SK-N-SH (cell line): ENCODE measurements around the gene AGO1. TPM values are rescaled to one million over a fixed set of nuclear protein-coding genes. Genes with fewer than 3 reads are reported as not detected.

Experiments
- CTCF ChIA-PET: fragments of 300-600, 350-600 bp; formaldehyde crosslinking; extraction: SDS; loops from one replicate; lab custom pipeline; 2021; lab: Yijun Ruan, JAX
- POLR2A ChIA-PET: fragments of 350-600 bp; sonication (Branson Sonifier 250); formaldehyde crosslinking; extraction: SDS; loops from one replicate; lab custom pipeline; 2020; ENCODE audit warnings: antibody characterized with exemption, inconsistent platforms; lab: Yijun Ruan, JAX
- DNase-seq: peaks from one replicate; pipeline ENCODE4 v3.0.0; 2012
- H2AFZ ChIP-seq: fragments of 200-600 bp; sonication (generic); 2 replicates; pipeline ENCODE4 v1.8.1; 2016; ENCODE audit warnings: antibody characterized with exemption, mild to moderate bottlenecking, low read depth
- H3F3A ChIP-seq: fragments of 200-600 bp; sonication (generic); replicated peaks from 2 replicates; pipeline ENCODE3; 2016; ENCODE audit warnings: antibody characterized with exemption, mild to moderate bottlenecking; ENCODE audit not compliant: insufficient read depth
- H3K27ac ChIP-seq, 2 experiments: fragments of 200-500 bp in 1 of 2; fragments of 200-600 bp in 1 of 2; sonication (Bioruptor generic) in 1 of 2; sonication (generic), shearing (Covaris generic) in 1 of 2; 2 replicates each; pipeline versions ENCODE4 v1.5.1 to v1.6.1; 2014 to 2016; ENCODE audit warnings: low read depth in 2 of 2, inconsistent platforms in 1 of 2, low read length in 1 of 2, mild to moderate bottlenecking in 1 of 2, mixed read lengths in 1 of 2
- H3K27me3 ChIP-seq: fragments of 200-600 bp; sonication (generic), shearing (Covaris generic); 2 replicates; pipeline ENCODE4 v1.6.1; 2016; ENCODE audit warnings: mixed run types; ENCODE audit not compliant: insufficient read depth
- H3K36me3 ChIP-seq, 2 experiments: fragments of 200-500 bp in 1 of 2; fragments of 200-600 bp in 1 of 2; sonication (Bioruptor generic) in 1 of 2; sonication (generic) in 1 of 2; replicated peaks in 1 of 2; 2 replicates each; pipeline versions ENCODE3 to v1.5.1; 2014 to 2016; ENCODE audit warnings: low read length in 1 of 2, mild to moderate bottlenecking in 1 of 2; ENCODE audit not compliant: insufficient read depth in 2 of 2, control insufficient read depth in 1 of 2
- H3K4me1 ChIP-seq, 2 experiments: fragments of 200-500 bp in 1 of 2; fragments of 200-600 bp in 1 of 2; sonication (Bioruptor generic) in 1 of 2; sonication (generic), shearing (Covaris generic) in 1 of 2; 2 replicates each; pipeline versions ENCODE4 v1.5.1 to v1.6.1; 2014 to 2016; ENCODE audit warnings: low read depth in 1 of 2, low read length in 1 of 2, mixed run types in 1 of 2; ENCODE audit not compliant: insufficient read depth in 2 of 2, control insufficient read depth in 1 of 2
- H3K4me2 ChIP-seq: fragments of 200-600 bp; sonication (generic), shearing (Covaris generic); 2 replicates; pipeline ENCODE4 v1.6.1; 2017; ENCODE audit warnings: mixed run types
- H3K4me3 ChIP-seq, 2 experiments: fragments of 200-500 bp in 1 of 2; fragments of 200-600 bp in 1 of 2; sonication (Bioruptor generic) in 1 of 2; sonication (generic), shearing (Covaris generic) in 1 of 2; 2 replicates each; pipeline versions ENCODE4 v1.5.1 to v1.8.1; 2014 to 2016; ENCODE audit warnings: low read depth in 2 of 2, inconsistent platforms in 1 of 2, low read length in 1 of 2, mild to moderate bottlenecking in 1 of 2, mixed read lengths in 1 of 2, moderate library complexity in 1 of 2
- H3K79me2 ChIP-seq: fragments of 200-600 bp; sonication (generic); 2 replicates; pipeline ENCODE4 v1.8.1; 2017; ENCODE audit warnings: mild to moderate bottlenecking; ENCODE audit not compliant: insufficient read depth
- H3K9ac ChIP-seq: fragments of 200-600 bp; sonication (generic); 2 replicates; pipeline ENCODE4 v1.6.1; 2017; ENCODE audit warnings: mixed run types
- H3K9me2 ChIP-seq: fragments of 200-600 bp; sonication (generic); 2 replicates; pipeline ENCODE4 v1.6.1; 2017; ENCODE audit warnings: mixed run types
- H3K9me3 ChIP-seq: fragments of 200-600 bp; sonication (generic); 2 replicates; pipeline ENCODE4 v1.6.1; 2017; ENCODE audit warnings: mixed run types, mild to moderate bottlenecking, moderate library complexity
- H4K20me1 ChIP-seq: fragments of 200-600 bp; sonication (generic); 2 replicates; pipeline ENCODE4 v1.6.1; 2017; ENCODE audit warnings: mild to moderate bottlenecking, mixed run types; ENCODE audit not compliant: insufficient read depth
- CHD2 ChIP-seq: fragments of 150-350 bp; IDR thresholded peaks from 2 replicates; pipeline ENCODE4 v1.6.1; 2018; ENCODE audit warnings: low read length; ENCODE audit not compliant: partially characterized antibody
- ELF1 ChIP-seq: IDR thresholded peaks from 2 replicates; pipeline ENCODE4 v1.4.0; 2012
- EP300 ChIP-seq, 2 experiments: IDR thresholded peaks; 2 replicates each; pipeline versions ENCODE4 v1.4.0 to v1.6.1; 2012; ENCODE audit warnings: borderline replicate concordance in 1 of 2, low read depth in 1 of 2, low read length in 1 of 2
- FOXJ3 ChIP-seq: sonication (generic); formaldehyde crosslinking; IDR thresholded peaks from 2 replicates; pipeline ENCODE4 v1.5.1; 2020; ENCODE audit warnings: mild to moderate bottlenecking, missing genetic modification reagents
- FOXM1 ChIP-seq: IDR thresholded peaks from 2 replicates; pipeline ENCODE4 v1.4.0; 2012; ENCODE audit warnings: low read depth, mild to moderate bottlenecking
- GATA2 ChIP-seq: sonication (generic); formaldehyde crosslinking; IDR thresholded peaks from 2 replicates; pipeline ENCODE4 v1.5.0; 2020; ENCODE audit warnings: mild to moderate bottlenecking, missing genetic modification reagents
- MXI1 ChIP-seq: IDR thresholded peaks from 2 replicates; pipeline ENCODE4 v1.6.1; 2012; ENCODE audit warnings: mild to moderate bottlenecking, low read depth, low read length, improper control_type of control experiment
- NFIC ChIP-seq: IDR thresholded peaks from 2 replicates; pipeline ENCODE4 v1.4.0; 2012; ENCODE audit warnings: borderline replicate concordance
- NRF1 ChIP-seq: IDR thresholded peaks from 2 replicates; pipeline ENCODE4 v1.6.1; 2012; ENCODE audit warnings: low read depth, mild to moderate bottlenecking, low read length
- POLR2AphosphoS5 ChIP-seq: IDR thresholded peaks from 2 replicates; pipeline ENCODE4 v1.6.1; 2012; ENCODE audit warnings: low read depth, low read length
- RAD21 ChIP-seq: IDR thresholded peaks from 2 replicates; pipeline ENCODE4 v1.6.1; 2012; ENCODE audit warnings: mild to moderate bottlenecking, low read length
- RCOR1 ChIP-seq: fragments of 150-350 bp; IDR thresholded peaks from 2 replicates; pipeline ENCODE4 v1.6.1; 2017; ENCODE audit warnings: antibody characterized with exemption, low read length
- RXRA ChIP-seq: IDR thresholded peaks from 2 replicates; pipeline ENCODE4 v1.4.0; 2012; ENCODE audit warnings: low read depth, mild to moderate bottlenecking, borderline replicate concordance
- SMC3 ChIP-seq: IDR thresholded peaks from 2 replicates; pipeline ENCODE4 v1.6.1; 2012; ENCODE audit warnings: low read depth, low read length, improper control_type of control experiment
- TAF1 ChIP-seq: IDR thresholded peaks from 2 replicates; pipeline ENCODE4 v1.6.1; 2012; ENCODE audit warnings: low read depth, mild to moderate bottlenecking, low read length, moderate library complexity, borderline replicate concordance
- TCF12 ChIP-seq: IDR thresholded peaks from 2 replicates; pipeline ENCODE4 v1.4.0; 2012
- WGBS: methylation state at CpG from one replicate; pipeline ENCODE4 v1.1.6; 2017; ENCODE audit warnings: low lambda C conversion rate; 5-methylcytosine and 5-hydroxymethylcytosine counted together
- polyA plus RNA-seq, 3 experiments: library from polyadenylated mRNA; depleted of rRNA; stranded (reverse); fragments of >200 nt; gene quantifications; 2 replicates each; pipeline ENCODE4 v1.2.3, GENCODE V29; 2012
- TF ChIP-seq, protein P1 (sequence below): IDR thresholded peaks from 2 replicates; pipeline ENCODE4 v1.4.0; 2012; ENCODE audit warnings: low read depth
- TF ChIP-seq, protein P2 (sequence below): IDR thresholded peaks from 2 replicates; pipeline ENCODE4 v1.4.0; 2012; ENCODE audit warnings: low read depth, borderline replicate concordance
- TF ChIP-seq, protein P3 (sequence below): fragments of 150-350 bp; IDR thresholded peaks from 2 replicates; pipeline ENCODE4 v1.6.1; 2016; ENCODE audit warnings: mild to moderate bottlenecking, low read depth, low read length
- TF ChIP-seq, protein P4 (sequence below): fragments of 150-350 bp; IDR thresholded peaks from 2 replicates; pipeline ENCODE4 v1.6.1; 2017; ENCODE audit warnings: antibody characterized with exemption, low read length, low read depth, borderline replicate concordance

AGO1 gene
- polyA plus RNA-seq, 1 of the 3 experiments (the other 2 are of a cell fraction), result 7.8 TPM

DNA sequence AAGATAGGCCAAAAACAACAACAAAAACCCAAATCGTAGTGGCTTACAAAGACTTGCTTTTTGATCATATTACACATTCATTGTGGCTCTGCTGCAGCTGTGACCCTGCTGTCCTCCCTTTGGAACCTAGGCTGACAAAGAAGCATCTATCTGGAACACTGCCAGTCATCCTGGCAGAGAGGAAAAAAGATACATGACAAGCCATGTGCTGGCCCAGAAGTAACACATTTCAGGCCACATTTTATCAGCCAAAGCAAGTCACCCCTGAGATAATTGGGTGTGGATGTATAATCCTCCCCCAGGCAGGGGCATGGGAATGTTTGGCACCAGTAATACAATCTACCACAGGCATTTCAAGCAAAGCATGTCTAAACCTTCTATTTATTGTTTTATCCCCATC, 37.2 kb upstream of the AGO1 start:
- H3K9me2 ChIP-seq, result no peaks in the 10 kb centered on the region
- ChIA-PET POLR2A (no interaction called here), CTCF (interaction anchor here (1.5 kb wide), 1 partner anchor 37 kb away, joined by 5 read pairs; the partner anchor contains the start of gene AGO1)
- DNase-seq, result peak; percentile 39
- H2AFZ ChIP-seq, result no peak overlapping the region
- WGBS, result 19% methylated on average over 1 of the region's 1 CpG
- H3K4me2 ChIP-seq, result no peak overlapping the region
- no peaks in the 10 kb centered on the region for H3K9me3 ChIP-seq
- peak overlapping the region in 1 of 2 experiments; percentile 64; a peak in 2 of 4 replicates for H3K27ac ChIP-seq
- no peaks in the 10 kb centered on the region for H3K27me3 ChIP-seq
- no peak overlapping the region for H3K9ac ChIP-seq
- no peaks in the 10 kb centered on the region for H3K79me2 ChIP-seq
- no peaks in the 10 kb centered on the region for H3F3A ChIP-seq
- TF ChIP-seq RXRA (no peak), SMC3 (no peak), FOXJ3 (CRISPR knock-in tag) (no peak), CHD2 (peak; percentile 28), MXI1 (peak; percentile 68; the same call in 1 of the 2 replicates), RAD21 (no peak), TCF12 (no peak), TAF1 (no peak), RCOR1 (peak; percentile 90), NRF1 (no peak), FOXM1 (no peak), GATA2 (CRISPR knock-in tag) (peak; percentile 33; the same call in 1 of the 2 replicates), ELF1 (no peak), NFIC (no peak), POLR2AphosphoS5 (no peak), EP300 (IDR thresholded peaks at IDR 0.05; ENCODE audit: borderline replicate concordance in 1 of 2, low read depth in 1 of 2, low read length in 1 of 2) (no peak)
- TF ChIP-seq, protein P1, sequence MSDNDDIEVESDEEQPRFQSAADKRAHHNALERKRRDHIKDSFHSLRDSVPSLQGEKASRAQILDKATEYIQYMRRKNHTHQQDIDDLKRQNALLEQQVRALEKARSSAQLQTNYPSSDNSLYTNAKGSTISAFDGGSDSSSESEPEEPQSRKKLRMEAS, result no peak
- TF ChIP-seq, protein P2, sequence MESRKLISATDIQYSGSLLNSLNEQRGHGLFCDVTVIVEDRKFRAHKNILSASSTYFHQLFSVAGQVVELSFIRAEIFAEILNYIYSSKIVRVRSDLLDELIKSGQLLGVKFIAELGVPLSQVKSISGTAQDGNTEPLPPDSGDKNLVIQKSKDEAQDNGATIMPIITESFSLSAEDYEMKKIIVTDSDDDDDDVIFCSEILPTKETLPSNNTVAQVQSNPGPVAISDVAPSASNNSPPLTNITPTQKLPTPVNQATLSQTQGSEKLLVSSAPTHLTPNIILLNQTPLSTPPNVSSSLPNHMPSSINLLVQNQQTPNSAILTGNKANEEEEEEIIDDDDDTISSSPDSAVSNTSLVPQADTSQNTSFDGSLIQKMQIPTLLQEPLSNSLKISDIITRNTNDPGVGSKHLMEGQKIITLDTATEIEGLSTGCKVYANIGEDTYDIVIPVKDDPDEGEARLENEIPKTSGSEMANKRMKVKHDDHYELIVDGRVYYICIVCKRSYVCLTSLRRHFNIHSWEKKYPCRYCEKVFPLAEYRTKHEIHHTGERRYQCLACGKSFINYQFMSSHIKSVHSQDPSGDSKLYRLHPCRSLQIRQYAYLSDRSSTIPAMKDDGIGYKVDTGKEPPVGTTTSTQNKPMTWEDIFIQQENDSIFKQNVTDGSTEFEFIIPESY, result no peak
- TF ChIP-seq, protein P3, sequence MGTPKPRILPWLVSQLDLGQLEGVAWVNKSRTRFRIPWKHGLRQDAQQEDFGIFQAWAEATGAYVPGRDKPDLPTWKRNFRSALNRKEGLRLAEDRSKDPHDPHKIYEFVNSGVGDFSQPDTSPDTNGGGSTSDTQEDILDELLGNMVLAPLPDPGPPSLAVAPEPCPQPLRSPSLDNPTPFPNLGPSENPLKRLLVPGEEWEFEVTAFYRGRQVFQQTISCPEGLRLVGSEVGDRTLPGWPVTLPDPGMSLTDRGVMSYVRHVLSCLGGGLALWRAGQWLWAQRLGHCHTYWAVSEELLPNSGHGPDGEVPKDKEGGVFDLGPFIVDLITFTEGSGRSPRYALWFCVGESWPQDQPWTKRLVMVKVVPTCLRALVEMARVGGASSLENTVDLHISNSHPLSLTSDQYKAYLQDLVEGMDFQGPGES, result no peak
- TF ChIP-seq, protein P4, sequence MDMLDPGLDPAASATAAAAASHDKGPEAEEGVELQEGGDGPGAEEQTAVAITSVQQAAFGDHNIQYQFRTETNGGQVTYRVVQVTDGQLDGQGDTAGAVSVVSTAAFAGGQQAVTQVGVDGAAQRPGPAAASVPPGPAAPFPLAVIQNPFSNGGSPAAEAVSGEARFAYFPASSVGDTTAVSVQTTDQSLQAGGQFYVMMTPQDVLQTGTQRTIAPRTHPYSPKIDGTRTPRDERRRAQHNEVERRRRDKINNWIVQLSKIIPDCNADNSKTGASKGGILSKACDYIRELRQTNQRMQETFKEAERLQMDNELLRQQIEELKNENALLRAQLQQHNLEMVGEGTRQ, result no peak
- TF ChIP-seq, all 33 proteins: peak for 4
- H3K4me1 ChIP-seq, result peaks cover 0 to 6% of the 10 kb centered on the region in 2 experiments; a peak in 2 of 4 replicates
- no peak overlapping the region for H3K4me3 ChIP-seq
- peaks cover 23 to 52% of the 10 kb centered on the region in 2 experiments for H3K36me3 ChIP-seq
- H4K20me1 ChIP-seq, result no peaks in the 10 kb centered on the region
